ENCODE measurements around the gene PEPD. TPM values are rescaled to one million over a fixed set of nuclear protein-coding genes. Genes with fewer than 3 reads are reported as not detected.
A peak's percentile ranks its signal among the peaks of the same experiment; 100 is the strongest.

The PEPD gene
- total RNA-seq, 8 experiments from 2014 or later: 15.1 to 113 (median 40.7) TPM

GRCh38 chr19:33432015-33432414, 89.6 kb downstream of the PEPD start:
- H3K4me3 ChIP-seq: no peak overlapping the region
- ATAC-seq (replicated peaks in 6 of 8): no peak
- WGBS, 10 experiments: 0 to 100% (median 75%) methylated on average over 1 to 3 of the region's 5 CpGs; no CpG with 5 or more reads in 2 of the 10 experiments
- in situ Hi-C loops (cut with MboI; ENCODE audit: low pct_unique_long_range_greater_than_20kb in 2 of 9, low sequenced_read_pairs in 9 of 9, unreplicated experiment in 9 of 9): loop anchor here in 6 of 9 experiments (10.0 to 25.0 kb wide), 2 partner anchors 330 to 343 kb away; no protein-coding TSS in a partner anchor
- peak overlapping the region; percentile 54 to 70 for H3K27ac ChIP-seq
- peaks cover 54 to 77% of the 10 kb centered on the region in 2 donors for H3K4me1 ChIP-seq (replicated peaks in 1 of 2)

DNA sequence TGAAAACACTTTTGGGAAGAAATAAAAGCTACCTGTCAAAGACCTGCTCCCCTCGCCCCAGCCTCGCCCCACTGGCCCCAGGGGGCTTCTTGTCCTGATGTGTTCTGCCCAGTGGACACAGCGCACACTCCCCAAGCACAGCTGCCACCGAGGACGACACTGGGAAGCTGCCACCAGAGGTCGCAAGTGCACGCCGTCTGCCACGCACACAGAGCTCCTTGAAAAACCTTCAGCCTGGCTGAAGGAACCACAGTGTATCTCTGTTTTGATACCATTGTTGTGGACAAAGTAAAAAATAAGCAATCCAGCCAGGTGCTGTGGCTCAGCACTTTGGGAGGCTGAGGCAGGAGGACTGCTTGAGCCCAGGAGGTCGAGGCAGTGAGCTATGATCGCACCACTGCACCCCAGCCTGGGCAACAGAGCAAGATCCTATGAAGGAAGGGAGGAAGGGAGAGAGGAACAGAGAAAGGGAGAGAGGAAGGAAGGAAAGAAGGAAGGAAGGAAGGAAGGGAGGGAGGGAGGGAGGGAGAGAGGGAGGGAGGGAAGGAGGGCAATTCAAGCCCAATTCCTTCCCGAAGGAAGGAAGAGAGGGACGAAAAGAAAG, 90.8 kb downstream of the PEPD start:
- in situ Hi-C loops (cut with MboI; ENCODE audit: low pct_unique_long_range_greater_than_20kb in 2 of 9, low sequenced_read_pairs in 9 of 9, unreplicated experiment in 9 of 9): loop anchor here in 6 of 9 experiments (10.0 to 25.0 kb wide), 2 partner anchors 332 to 344 kb away; no protein-coding TSS in a partner anchor
- Histone ChIP-seq H3K4me1 (replicated peaks in 1 of 2) (peaks cover 59 to 80% of the 10 kb centered on the region in 2 donors), H3K4me3 (no peak overlapping the region), H3K27ac (no peak overlapping the region)
- 0 to 9% (median 0%) methylated on average over 1 to 8 of the region's 13 CpGs; no CpG with 5 or more reads in 5 of the 10 experiments for WGBS, 10 experiments
- peak; percentile 53 to 72 (median 60) for ATAC-seq (replicated peaks in 6 of 8)

GRCh38 chr19:33429891-33430673, 91.5 kb downstream of the PEPD start:
- 50 to 85% (median 66%) methylated on average over 1 to 16 of the region's 17 CpGs; no CpG with 5 or more reads in 2 of the 10 experiments for WGBS, 10 experiments
- peaks cover 53 to 80% of the 10 kb centered on the region in 2 donors for H3K4me1 ChIP-seq (replicated peaks in 1 of 2)
- no peak overlapping the region for H3K4me3 ChIP-seq
- no peak overlapping the region for H3K27ac ChIP-seq
- no peak for ATAC-seq (replicated peaks in 6 of 8)
- in situ Hi-C loops (cut with MboI; ENCODE audit: low pct_unique_long_range_greater_than_20kb in 2 of 9, low sequenced_read_pairs in 9 of 9, unreplicated experiment in 9 of 9): loop anchor here (10.0 to 25.0 kb wide), 3 partner anchors 332 to 345 kb away; no protein-coding TSS in a partner anchor

DNA sequence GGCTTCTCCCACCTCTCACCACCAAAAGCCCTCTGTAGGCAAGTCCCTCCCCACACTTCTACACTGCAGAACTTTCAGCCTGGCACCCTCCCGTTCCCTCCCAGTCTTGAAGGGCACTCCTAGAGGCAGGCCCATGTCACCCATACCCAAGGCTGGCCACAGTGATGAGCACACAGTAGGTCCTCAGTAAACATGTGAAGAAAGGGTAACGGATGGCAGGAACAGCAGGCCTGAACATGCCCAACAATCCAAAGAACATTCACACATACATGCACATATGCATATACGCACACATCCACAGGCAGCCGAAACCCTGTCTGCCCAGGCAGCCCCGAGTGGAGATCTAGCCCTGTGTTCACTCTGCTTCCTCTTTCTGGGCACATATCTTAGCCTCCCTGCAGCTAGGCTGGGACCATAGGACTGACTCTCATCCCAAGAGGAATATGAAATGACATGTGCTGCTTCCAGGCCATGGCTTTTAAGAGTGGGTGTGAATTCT, 92.9 kb downstream of the PEPD start:
- WGBS, 10 experiments: 0 to 100% (median 84%) methylated on average over 1 to 3 of the region's 5 CpGs; no CpG with 5 or more reads in 6 of the 10 experiments
- Histone ChIP-seq H3K27ac (no peak overlapping the region), H3K4me3 (no peak overlapping the region), H3K4me1 (replicated peaks in 1 of 2) (peaks cover 49 to 80% of the 10 kb centered on the region in 2 donors)
- in situ Hi-C loops (cut with MboI; ENCODE audit: low pct_unique_long_range_greater_than_20kb in 2 of 9, low sequenced_read_pairs in 9 of 9, unreplicated experiment in 9 of 9): loop anchor here in 7 of 9 experiments (10.0 to 25.0 kb wide), 3 partner anchors 334 to 346 kb away; no protein-coding TSS in a partner anchor
- ATAC-seq (replicated peaks in 6 of 8): peak in 3 of 8 experiments; percentile 76 to 80 (median 77)

DNA sequence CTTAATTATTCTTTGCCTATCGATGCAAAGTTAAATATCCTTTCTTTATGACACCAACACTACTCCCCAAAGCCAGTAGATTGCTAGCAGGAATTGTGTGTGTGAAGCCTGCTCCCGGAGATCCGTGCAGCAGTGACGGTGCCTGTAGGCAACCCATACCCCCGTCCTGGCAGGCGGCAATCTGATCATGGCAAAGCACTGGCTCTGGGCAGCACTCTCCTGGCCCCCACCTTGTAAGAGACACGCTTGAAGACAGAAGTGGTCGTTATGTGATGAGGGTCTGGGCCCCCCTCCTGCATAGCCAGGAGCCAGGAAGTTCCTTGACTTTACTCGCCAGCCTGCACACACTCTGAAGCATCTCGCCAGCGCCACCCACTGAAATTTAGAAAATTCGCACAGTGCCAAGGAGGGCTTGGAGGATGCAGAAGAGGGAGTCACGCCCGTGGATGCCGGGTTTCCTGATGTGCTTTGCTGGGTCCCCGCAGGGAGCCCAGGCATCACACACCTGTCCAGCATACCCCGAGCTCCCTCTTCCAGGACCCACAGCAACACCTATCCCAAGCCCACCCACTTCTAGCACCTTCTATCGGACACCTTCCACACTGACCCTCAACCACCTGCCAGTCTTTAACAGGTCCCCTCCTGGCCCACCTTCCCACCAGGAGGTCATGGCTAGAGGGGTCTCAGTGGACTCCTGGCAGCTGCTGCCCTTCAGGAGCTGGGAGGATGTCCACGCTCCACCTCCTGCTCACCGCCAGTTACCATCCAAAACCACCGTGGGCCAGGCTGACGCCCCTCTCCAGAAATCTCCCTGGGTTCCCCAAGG, 93.6 kb downstream of the PEPD start:
- in situ Hi-C loops (cut with MboI; ENCODE audit: low pct_unique_long_range_greater_than_20kb in 2 of 9, low sequenced_read_pairs in 9 of 9, unreplicated experiment in 9 of 9): loop anchor here in 7 of 9 experiments (10.0 to 25.0 kb wide), 3 partner anchors 334 to 347 kb away; no protein-coding TSS in a partner anchor
- ATAC-seq (replicated peaks in 6 of 8): no peak

GRCh38 chr19:33426621-33427361, 94.8 kb downstream of the PEPD start:
- ATAC-seq (replicated peaks in 6 of 8): peak in 5 of 8 experiments; percentile 81 to 88 (median 84)
- peaks cover 35 to 71% of the 10 kb centered on the region in 2 donors for H3K4me1 ChIP-seq (replicated peaks in 1 of 2)
- H3K27ac ChIP-seq: peak overlapping the region; percentile 70 to 85
- no peak overlapping the region for H3K4me3 ChIP-seq
- 30 to 96% (median 64%) methylated on average over 1 to 8 of the region's 24 CpGs; no CpG with 5 or more reads in 3 of the 10 experiments for WGBS, 10 experiments
- in situ Hi-C loops (cut with MboI; ENCODE audit: low pct_unique_long_range_greater_than_20kb in 2 of 9, low sequenced_read_pairs in 9 of 9, unreplicated experiment in 9 of 9): loop anchor here in 7 of 9 experiments (10.0 to 25.0 kb wide), 3 partner anchors 336 to 348 kb away; no protein-coding TSS in a partner anchor

More for the DNA sequence above, 93.6 kb downstream of the PEPD start:
- no peak overlapping the region for H3K27ac ChIP-seq
- H3K4me1 ChIP-seq (replicated peaks in 1 of 2): peaks cover 47 to 78% of the 10 kb centered on the region in 2 donors
- H3K4me3 ChIP-seq: no peak overlapping the region
- 80 to 97% (median 84%) methylated on average over 1 to 8 of the region's 22 CpGs; no CpG with 5 or more reads in 4 of the 10 experiments for WGBS, 10 experiments

GRCh38 chr19:33424181-33424580, 97.4 kb downstream of the PEPD start:
- peak overlapping the region in 1 of 2 donors; percentile 10 for H3K27ac ChIP-seq
- ATAC-seq (replicated peaks in 6 of 8): no peak
- in situ Hi-C loops (cut with MboI; ENCODE audit: low pct_unique_long_range_greater_than_20kb in 2 of 9, low sequenced_read_pairs in 9 of 9, unreplicated experiment in 9 of 9): loop anchor here in 5 of 9 experiments (10.0 to 25.0 kb wide), 3 partner anchors 187 to 351 kb away; partner anchors contain the start of gene SLC7A10 (in 3 of the 5)
- WGBS, 10 experiments: 82 to 100% (median 100%) methylated on average over 4 to 5 of the region's 8 CpGs; no CpG with 5 or more reads in 5 of the 10 experiments
- peaks cover 33 to 62% of the 10 kb centered on the region in 2 donors for H3K4me1 ChIP-seq (replicated peaks in 1 of 2)
- no peak overlapping the region for H3K4me3 ChIP-seq

DNA sequence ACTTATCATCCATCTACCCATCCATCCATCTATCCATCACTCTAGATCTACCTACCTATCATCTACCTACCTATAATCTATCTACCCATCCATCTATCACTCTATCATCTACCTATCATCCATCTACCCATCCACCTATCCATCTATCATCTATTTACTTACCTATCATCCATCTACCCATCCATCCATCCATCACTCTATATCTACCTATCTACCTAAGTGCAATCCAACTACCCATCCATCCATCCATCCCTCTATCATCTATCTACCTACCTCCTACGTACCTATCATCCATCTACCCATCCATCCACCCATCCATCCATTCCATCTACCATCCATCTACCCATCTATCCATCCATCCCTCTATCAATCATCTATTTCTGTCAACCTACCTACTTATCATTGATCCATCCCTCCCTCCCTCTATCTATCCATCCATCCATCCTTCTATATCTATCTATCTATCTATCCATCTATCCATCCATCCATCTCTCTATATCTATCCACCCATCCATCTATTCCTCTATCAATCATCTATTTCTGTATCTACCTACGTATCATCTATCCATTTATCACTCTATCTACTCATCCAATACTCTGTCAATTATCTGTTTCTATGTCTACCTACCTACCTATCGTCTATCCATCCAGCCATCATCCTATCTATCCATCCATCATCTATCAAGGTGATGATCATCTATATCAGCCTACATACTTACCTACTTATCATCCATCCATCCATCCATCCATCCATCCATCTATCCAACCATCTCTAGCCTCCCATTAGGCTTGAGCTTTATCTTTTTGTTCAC, 99.0 kb downstream of the PEPD start:
- WGBS, 10 experiments: 80 to 100% (median 91%) methylated on average over 2 to 3 of the region's 3 CpGs
- Histone ChIP-seq H3K4me3 (no peak overlapping the region), H3K4me1 (replicated peaks in 1 of 2) (peaks cover 33 to 64% of the 10 kb centered on the region in 2 donors), H3K27ac (no peak overlapping the region)
- in situ Hi-C loops (cut with MboI; ENCODE audit: low pct_unique_long_range_greater_than_20kb in 2 of 9, low sequenced_read_pairs in 9 of 9, unreplicated experiment in 9 of 9): loop anchor here in 5 of 9 experiments (10.0 to 25.0 kb wide), 3 partner anchors 185 to 352 kb away; partner anchors contain the start of gene SLC7A10 (in 3 of the 5)
- no peak for ATAC-seq (replicated peaks in 6 of 8)

GRCh38 chr19:33421368-33421767, 100.2 kb downstream of the PEPD start:
- in situ Hi-C loops (cut with MboI; ENCODE audit: low pct_unique_long_range_greater_than_20kb in 2 of 9, low sequenced_read_pairs in 9 of 9, unreplicated experiment in 9 of 9): loop anchor here in 5 of 9 experiments (10.0 to 25.0 kb wide), 3 partner anchors 184 to 353 kb away; partner anchors contain the start of gene SLC7A10 (in 3 of the 5)
- Histone ChIP-seq H3K4me1 (replicated peaks in 1 of 2) (peaks cover 31 to 62% of the 10 kb centered on the region in 2 donors), H3K4me3 (no peak overlapping the region), H3K27ac (no peak overlapping the region)
- no peak for ATAC-seq (replicated peaks in 6 of 8)
- 90 to 100% (median 96%) methylated on average over 2 to 6 of the region's 7 CpGs; no CpG with 5 or more reads in 2 of the 10 experiments for WGBS, 10 experiments

GRCh38 chr19:33420821-33421220, 100.8 kb downstream of the PEPD start:
- in situ Hi-C loops (cut with MboI; ENCODE audit: low pct_unique_long_range_greater_than_20kb in 2 of 9, low sequenced_read_pairs in 9 of 9, unreplicated experiment in 9 of 9): loop anchor here in 5 of 9 experiments (10.0 to 25.0 kb wide), 3 partner anchors 184 to 354 kb away; partner anchors contain the start of gene SLC7A10 (in 3 of the 5)
- WGBS, 10 experiments: 90 to 100% (median 91%) methylated on average over 1 to 5 of the region's 9 CpGs; no CpG with 5 or more reads in 6 of the 10 experiments
- Histone ChIP-seq H3K4me1 (replicated peaks in 1 of 2) (peaks cover 30 to 62% of the 10 kb centered on the region in 2 donors), H3K4me3 (no peak overlapping the region), H3K27ac (no peak overlapping the region)
- no peak for ATAC-seq (replicated peaks in 6 of 8)

All from motor neuron (in vitro differentiated cells).